NCI-H2171 treated with DMSO at 0.1 percent for 48 hours (cell line): Measurements from ENCODE around the gene WDR82.

Experiments used
- DNase-seq: peaks from one replicate; lab custom pipeline; 2025; lab: John Stamatoyannopoulos, UW

The WDR82 gene

DNA sequence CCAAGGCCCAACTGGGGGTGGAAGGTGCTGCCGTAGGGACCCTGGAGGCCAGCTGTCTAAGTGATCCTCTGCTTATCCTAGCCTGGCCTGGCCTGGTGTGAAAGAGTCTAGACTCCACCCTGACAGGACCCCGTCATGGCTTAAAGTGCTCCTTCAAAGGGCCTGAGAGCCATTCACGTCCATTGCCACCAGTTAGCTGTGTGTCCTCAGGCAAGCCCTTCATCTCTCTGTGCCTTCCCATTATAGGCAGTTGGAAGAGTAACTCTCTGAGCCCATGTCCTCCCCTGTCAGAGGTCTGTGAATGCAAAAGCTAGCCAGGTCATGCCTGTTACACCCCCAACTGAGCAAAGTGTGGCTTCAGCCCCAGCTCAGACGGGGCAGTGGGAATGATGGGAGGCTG lies 28.5 kb upstream of the WDR82 start:
- DNase-seq = no peak

DNA sequence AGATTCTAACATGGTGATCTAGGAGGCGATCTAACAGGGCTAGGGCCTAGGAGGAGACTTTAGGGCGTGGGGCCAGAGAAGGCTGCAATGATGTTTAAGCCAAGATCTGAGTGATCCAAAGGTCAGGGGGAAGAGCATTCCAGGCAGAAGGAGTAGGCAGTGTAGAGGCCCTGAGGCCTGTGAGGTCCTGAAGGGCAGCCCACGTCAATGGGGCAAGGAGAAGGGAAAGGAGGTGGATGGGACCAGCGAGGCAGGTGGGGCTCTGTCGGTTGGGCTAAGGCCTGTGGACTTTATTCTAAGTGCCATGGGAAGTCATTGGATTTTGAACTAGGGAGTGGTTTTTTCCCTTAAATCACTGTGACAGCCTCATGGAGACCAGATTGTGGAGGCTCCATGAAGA lies 27.5 kb upstream of the WDR82 start:
- no peak for DNase-seq

DNA sequence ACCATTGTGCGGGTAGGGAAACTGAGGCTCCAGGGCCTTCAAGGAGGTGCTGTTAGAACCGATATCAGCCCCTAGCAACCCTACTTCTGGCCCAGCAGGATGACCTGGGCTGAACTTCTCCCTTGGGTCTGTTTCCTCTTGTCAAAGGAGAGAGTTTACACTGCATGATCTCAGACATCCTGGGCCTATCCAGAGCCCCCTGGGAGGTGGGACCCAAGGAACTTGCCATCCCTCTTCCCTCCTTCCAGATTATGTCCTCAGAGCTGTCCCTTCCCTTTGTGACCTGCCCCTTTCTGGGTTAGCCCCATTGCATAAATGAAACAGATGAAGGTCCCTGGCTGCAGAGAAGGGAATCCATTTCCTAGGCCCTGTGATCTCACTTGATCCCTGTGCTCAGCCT lies 25.4 kb upstream of the WDR82 start:
- no peak for DNase-seq

DNA sequence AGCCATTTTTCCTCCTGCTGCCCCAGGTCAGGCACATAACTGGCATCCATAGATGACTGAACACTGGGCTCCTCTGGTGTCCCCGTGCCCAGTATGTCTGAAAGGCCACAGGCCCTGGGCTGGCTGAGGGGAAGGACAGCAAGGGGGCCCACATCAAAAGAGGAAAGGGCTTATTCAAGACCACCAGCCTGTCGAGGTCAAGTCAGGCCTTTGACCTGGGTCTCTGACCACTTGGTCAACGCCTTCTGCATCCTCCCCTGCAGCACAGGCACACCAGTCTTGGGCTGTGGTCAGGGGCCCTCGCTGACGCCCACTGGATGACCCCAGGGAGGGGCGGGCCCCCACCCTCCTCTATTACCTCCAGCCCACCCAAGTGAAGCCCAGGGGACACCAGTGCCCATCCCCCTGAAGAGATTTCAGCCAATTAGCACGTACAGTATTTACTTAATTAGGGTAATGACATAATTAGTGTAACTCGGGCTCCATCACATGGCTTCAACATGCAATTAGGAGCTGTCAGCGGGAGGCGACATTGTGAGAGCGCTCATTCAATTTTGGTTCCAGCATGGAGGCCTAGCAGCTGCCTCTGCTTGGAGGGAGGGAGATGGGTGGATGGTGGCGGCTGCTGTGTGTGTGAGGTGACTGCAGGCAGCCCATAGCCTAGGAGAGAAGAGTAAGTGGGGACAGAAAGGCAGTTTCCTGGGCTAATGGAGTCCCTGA lies 24.1 kb upstream of the WDR82 start:
- peak; percentile 0 for DNase-seq

DNA sequence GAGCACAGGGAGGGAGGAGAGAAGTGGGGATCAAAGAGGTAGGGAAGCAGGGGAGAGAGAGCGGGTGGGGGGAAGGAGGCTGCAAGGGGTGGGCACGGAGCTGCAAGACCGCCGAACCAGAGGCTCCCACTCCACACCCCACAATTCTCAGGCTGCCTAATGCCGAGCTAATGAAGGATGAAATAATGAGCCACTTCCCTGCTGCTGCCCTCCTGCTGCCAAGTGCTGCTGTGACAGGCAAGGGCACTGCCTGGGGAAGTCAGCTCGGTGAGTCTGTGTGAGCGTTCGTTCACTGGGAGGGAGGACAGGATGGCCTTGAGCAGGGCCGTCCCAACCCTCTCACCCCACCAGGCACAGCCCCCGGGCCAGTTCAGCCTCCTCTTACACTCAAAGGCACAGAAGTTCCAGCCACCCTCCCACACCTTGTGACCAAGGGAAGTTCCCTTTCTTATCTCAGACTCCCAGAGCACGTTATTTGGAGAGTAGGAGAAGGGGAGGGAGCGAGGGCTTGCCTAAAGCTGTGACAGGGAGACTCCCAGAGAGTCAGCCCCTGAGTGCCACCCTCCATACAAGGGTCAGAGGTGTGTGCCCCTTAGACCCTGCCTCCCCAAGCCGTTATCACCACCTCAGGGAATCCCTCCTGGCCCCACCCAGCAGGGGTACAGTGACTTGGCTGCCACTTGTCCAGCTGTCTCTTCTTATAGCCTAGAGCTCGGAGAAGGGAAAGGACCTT lies 21.6 kb upstream of the WDR82 start:
- peak; percentile 64 for DNase-seq

DNA sequence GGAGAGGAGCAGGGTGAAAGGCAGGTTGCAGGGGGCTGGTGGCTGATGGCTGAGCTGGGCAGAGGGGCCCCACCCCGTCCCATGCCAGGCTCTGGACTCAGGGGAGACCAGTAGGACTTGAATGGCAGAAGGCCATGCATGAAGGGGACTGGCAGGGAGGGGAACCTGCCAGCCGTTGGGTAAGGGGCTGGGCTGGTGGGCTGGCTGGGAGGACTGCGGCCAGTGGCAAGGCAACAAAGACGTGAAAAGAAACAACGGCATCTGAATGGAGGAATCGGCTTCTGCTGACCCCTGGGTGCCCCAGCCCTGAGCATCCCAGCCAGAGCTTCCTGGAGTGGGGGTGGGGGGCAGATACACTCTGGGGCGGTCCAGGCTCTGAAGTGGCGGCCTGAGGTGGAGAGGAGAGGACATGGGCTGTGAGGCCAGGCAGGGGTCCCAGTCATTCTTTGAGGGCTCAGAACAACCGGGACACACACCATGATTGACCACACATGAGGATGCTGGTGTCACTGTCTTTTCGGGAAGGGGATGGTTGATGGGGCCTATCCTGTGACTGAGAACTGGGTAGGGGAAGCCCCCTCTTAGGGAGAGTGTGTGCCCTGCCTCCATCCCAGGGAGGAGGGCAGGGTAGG lies 20.9 kb upstream of the WDR82 start:
- DNase-seq = no peak

DNA sequence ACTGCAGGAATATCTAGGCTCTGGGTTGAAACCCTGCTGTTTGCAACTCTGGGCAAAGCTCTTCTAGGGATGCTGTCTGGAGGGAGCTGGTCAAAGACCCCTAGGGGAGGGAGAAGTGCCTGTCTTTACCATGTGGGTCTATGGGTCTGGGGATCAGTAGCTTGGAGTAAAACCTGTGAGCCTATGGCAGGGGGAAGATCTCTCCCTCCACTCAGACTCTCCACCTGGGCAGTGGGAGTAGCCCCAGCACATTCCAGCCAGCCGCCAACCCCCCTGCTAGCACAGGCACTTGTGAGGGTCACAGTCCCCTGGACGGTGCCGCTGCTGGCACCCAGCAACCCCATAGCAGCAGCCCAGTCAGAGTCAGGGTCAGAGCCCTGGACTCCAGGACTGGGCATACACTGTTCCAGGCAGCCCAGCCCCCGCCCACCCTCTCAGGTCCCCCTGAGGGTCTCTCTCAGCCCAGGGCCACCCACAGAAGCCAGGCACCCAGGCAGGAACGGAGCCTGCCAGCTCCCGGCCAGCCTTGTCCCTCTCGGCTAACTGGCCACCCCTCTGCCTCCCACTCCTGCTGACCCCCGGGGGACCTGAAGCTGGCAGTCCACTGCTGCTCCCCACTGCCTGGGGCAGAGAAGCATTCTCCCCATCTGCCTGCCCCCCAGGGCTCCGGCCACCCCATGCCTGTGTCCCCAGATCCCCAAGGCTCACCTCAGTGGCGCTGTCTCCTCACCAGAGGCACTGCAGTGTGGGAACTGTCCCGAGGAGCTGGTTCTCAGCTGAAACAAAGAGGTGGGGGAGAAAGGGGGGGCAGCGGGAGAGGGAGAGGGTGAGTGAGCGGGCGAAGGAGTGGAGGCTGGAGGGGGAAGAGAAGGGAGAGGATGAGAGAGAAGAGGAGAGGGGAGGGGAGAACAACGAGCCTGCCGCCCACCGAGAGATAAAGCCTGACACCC lies 20.0 kb upstream of the WDR82 start:
- no peak for DNase-seq

DNA sequence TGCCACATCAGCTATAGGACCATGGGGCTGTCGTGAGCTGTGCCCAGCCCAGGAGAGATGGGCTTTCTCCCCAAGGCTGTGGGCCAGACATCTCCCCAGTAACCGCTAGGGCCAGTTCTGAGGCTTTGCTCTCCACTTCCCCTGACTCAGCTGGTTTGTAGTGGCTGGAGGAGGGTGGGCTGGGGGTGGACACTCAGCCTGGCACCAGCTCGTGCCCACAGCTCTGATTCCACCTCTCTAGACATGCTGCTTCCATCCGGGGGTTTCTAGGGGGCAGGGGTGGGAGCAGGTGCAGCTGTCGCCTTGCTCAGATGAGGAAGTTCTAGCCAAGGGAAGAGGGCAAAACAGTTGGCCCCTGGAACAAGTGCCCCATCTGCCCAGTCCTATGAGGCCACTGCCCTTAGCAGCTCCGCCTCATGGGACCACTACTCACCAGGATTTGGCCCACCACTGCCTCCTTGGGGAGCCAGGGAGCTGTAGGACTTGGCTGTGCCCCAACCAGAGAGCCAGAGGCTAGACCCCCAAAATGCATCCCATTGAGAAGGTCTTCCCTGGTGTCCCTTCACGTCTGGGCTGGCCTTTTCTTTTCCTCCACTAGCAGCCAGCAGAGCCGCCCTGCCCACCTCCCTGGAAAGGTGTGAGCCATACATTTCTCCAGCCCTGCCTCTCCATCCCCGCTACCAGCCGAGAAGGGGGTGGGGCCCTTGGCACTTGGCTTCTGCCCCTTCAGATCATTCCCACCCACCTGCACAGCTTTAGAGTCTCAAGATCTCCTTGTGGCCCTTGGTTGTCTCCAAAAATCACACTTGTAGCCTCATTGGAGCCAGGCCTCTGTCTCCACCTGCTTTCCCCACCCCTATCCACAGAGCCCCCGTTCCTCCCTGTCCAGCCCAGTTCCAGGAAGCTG lies 19.0 kb upstream of the WDR82 start:
- DNase-seq = no peak

DNA sequence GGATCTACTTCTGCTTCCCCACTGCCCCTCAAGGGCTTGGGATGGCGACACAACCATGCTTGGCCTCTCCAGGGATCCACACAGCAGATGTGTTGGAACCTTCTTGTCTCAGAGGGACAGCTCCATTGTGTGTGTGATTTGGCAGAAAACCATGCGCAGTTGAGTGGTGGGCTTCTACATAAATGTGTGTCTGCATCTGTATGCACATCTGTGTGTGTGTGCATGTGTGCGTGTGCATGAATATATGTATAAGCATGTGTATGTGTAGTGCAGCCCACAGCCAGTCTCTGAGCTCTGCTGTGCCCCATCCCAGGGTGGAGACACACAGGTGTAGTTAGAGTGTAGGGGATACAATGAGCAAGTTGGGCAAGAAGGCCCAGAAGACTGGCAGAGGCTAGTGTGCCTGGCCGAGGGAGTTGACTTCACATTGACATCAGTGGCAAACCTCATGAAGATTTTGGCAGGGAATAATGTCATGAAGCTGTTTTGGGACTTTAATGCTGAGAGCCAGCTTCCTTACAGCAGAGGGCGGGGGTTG lies 17.3 kb upstream of the WDR82 start:
- DNase-seq = no peak

DNA sequence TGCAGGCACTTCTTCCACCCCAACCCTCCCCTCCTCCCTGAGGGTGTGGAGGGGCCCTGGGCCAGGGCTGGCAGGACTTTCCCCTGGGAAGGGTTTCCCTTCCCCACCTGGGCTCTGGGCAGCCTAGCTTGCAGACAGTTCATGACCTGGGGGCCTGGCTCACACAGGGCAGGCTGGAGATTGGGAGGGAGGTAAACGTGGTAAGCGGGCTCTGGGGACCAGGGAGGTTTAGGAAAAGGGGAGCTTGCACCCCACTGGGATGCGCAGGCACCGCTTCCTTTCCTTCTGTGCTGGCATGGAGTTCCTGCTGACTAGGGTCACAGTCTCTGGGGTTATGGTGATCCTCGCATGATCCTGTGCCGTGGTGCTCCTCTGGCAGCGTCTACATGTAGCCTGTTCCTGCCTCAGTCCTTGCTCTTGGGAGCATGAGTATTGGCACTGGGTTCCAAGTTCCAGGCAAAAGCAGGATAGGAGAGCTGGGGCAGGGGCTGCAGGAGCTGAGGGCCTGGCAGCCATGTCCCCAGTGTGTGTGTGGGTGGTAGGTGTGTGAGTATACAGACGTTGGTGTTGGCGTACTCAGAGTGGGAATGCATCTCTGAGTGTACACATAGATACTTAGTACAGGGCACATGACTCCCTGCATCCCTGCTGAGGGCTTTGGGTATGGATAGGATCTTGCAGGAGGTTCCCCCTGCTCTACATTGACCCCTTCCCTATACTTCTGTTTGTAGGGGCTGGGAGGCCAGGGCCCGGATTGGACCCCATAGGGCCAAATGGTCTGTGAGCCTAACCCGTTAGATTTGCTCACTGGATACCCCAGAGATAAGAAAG lies 16.1 kb upstream of the WDR82 start:
- no peak for DNase-seq

DNA sequence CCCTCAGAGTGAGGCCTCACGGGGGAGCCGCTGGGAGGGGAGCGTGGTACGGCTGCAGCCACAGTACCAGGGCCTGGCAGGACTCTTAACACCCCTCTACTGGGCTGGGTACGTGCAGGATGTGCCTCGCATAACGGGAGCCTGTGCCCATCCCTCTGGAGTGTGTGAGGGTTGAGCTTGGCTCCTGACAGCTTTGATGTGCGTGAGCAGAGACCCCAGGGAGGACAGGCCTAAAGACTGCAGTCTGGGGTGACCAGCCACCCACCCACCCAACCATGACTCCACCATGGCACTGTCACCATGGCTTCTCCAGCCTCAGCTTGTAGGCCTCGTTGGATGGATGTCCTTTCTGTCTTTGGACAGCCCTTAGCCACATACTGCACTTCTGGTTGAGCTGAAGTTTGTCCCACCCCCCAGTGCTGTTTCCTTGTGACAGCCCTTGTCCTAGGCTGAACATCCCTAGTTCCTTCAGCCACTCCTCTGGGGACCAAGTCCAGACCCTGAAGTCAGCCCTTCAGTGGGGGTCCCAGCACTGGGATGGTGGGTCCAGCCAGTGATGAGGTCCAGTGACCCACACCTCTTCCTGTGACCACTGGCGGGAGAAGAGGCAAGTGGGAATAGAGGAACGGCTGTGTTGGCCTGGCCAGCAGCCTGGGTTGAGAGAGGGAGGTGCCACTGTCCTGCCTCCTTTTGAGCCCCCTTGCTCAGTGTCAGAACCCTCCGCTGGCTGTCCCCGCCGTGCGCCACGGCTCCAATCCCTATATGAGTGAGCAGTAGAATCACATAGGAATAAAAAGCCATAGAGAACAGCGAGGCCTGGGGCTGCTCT lies 15.3 kb upstream of the WDR82 start:
- DNase-seq = no peak

DNA sequence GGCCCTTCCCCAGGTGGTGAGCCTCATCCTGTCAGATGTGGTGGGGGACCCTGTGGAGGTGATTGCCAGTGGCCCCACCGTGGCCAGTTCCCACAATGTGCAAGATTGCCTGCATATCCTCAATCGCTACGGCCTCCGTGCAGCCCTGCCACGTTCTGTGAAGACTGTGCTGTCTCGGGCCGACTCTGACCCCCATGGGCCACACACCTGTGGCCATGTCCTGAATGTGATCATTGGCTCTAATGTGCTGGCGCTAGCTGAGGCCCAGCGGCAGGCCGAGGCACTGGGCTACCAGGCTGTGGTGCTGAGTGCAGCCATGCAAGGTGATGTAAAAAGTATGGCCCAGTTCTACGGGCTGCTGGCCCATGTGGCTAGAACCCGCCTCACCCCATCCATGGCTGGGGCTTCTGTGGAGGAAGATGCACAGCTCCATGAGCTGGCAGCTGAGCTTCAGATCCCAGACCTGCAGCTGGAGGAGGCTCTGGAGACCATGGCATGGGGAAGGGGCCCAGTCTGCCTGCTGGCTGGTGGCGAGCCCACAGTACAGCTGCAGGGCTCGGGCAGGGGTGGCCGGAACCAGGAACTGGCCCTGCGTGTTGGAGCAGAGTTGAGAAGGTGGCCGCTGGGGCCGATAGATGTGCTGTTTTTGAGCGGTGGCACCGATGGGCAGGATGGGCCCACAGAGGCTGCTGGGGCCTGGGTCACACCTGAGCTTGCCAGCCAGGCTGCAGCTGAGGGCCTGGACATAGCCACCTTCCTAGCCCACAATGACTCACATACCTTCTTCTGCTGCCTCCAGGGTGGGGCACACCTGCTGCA lies 14.0 kb upstream of the WDR82 start:
- DNase-seq = no peak

DNA sequence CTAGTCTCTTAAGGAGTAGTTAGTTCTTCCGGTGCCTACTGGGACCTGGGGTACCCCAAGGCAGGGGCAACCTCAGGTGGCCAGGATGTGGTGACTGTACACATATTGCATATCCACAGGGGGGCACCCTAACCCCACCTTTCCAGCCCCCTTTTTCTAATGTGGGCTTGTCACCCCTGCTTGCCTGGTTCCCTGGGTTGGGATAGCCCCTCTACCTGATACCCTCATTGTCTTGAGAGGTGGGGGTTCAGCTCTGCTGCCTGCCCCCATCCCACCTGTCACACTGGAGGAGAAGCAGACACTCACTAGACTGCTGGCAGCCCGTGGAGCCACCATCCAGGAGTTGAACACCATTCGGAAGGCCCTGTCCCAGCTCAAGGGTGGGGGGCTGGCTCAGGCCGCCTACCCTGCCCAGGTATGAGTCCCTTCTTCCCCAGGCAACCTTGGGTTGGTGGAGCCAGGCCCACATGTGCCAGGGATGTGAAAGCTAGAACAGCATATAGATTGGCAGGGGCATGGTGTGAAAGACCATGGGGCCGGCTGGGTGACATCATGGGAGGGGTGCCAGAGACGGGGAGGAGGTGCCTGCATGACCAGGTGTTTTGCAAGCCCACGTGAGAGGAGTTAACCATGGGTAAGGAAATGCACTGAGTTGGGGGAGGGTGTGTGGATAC lies 13.2 kb upstream of the WDR82 start:
- peak; percentile 19 for DNase-seq

DNA sequence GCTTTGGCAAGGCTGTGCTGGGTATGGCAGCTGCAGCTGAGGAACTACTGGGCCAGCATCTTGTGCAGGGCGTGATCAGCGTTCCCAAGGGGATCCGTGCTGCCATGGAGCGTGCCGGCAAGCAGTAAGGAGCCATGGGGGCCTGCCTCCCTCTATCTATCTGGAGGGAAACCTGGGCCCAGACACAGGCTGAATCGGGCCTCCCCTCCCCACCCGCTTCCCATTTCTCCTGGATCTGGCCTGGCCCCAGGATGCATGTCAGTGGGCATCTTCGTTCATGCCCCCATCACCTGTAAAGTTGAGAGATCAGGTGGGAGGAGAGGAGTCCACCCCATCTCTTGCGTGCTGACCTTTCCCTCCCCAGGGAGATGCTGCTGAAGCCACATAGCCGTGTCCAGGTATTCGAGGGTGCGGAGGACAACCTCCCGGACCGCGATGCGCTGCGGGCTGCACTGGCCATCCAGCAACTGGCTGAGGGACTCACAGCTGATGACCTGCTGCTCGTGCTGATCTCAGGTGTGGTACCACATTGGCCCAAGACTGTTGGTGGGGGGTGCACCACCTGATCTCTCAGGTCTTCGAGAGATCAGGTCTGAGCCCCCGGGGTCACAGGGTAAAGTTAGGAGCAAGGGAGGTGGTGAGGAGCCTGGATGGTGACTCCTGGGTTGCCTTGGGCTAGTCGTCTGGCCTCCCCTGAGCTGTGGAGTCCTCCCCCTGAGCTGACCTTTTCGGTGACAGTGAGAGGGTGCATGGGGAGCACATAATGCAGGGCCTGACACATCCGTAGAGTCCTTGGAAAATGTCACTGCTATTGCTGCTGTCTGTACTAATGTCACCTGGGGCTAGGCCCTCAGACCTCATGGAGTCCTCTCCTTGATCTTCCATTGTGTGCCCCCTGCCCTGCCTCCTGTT lies 12.4 kb upstream of the WDR82 start:
- no peak for DNase-seq

DNA sequence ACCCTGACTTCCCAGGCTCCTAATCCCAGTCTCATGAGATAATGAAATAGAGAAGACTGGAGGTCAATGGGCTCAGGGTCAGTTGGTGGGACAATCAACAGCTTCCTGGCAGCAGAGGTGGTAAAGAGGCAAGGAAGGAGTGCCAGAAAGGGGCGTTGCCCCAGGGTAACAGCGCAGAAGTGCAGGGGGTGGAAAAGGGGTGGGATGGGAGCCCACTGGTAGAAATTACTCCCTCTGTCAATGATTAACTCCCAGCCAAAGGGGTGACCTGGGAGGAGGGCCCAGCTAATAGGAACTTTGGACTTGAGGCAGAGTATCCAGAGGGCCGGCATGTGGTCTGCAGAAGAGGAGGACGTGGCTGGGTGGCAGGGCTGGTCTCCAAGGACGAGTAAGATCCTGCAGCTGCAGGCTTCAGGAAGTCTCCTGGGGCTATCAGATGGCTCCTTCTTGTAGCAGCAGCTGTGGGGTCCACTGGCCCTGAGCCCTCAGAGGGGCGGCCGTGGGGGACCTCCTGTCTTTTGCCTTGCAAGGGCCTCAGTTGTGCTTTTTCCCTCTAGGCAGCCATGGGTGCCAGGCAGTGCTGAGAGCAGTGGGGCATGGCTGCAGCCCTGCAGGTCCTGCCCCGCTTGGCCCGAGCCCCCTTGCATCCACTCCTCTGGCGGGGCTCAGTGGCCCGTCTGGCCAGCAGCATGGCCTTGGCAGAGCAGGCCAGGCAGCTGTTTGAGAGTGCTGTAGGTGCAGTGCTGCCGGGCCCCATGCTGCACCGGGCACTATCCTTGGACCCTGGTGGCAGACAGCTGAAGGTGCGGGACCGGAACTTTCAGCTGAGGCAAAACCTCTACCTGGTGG lies 11.5 kb upstream of the WDR82 start:
- no peak for DNase-seq

DNA sequence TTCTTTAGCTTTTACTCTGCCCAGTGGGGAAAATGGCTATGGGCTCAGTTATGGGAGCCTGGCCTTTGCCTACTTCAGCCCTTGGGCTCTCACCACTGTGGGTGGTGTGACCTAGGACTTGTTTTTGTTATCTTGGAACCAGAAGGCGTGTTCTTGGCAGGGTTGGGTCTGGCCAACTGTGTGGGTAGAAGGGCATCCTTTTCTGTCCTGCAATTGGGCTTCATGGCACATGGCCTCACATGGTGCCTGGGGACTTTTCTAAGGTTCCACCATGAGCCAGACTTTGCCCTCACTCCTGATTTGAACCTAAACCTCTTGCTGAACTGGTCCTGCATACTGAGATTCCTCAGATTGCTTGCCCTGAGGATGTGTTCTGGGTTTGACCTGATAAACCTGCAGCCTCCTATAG lies 10.9 kb upstream of the WDR82 start:
- DNase-seq = no peak
